ENCODE measurements around the gene STK10.
"Not testable (repeated sequence)": the region's sequence is repeated elsewhere in the genome, so short reads cannot be mapped to it uniquely, and the experiment has no call there.

STK10 gene

GRCh38 chr5:172165465-172165864, 22.6 kb downstream of the STK10 start:
- peaks cover 44% of the 10 kb centered on the region for H3K4me1 Mint-ChIP-seq
- H3K36me3 Mint-ChIP-seq: peaks cover 10% of the 10 kb centered on the region
- DNase-seq (ENCODE audit: low spot score in 2 of 2) (no peak), ATAC-seq (ENCODE audit: low read depth) (peak; percentile 60)
- H3K9me3 Mint-ChIP-seq: no peaks in the 10 kb centered on the region
- peak overlapping the region; percentile 67 for H3K27ac Mint-ChIP-seq
- no peak overlapping the region for H3K4me3 Mint-ChIP-seq
- no peaks in the 10 kb centered on the region for H3K27me3 Mint-ChIP-seq

GRCh38 chr5:172164769-172165212, 23.2 kb downstream of the STK10 start:
- no peaks in the 10 kb centered on the region for H3K9me3 Mint-ChIP-seq
- DNase-seq (ENCODE audit: low spot score in 2 of 2) (no peak), ATAC-seq (ENCODE audit: low read depth) (no peak)
- peaks cover 10% of the 10 kb centered on the region for H3K36me3 Mint-ChIP-seq
- peak overlapping the region; percentile 67 for H3K27ac Mint-ChIP-seq
- peaks cover 45% of the 10 kb centered on the region for H3K4me1 Mint-ChIP-seq
- H3K27me3 Mint-ChIP-seq: no peaks in the 10 kb centered on the region
- H3K4me3 Mint-ChIP-seq: no peak overlapping the region

- H3K4me3 Mint-ChIP-seq: no peak overlapping the region
- H3K36me3 Mint-ChIP-seq: peaks cover 8% of the 10 kb centered on the region
- no peak for ATAC-seq (ENCODE audit: low read depth)
Measured at GRCh38 chr5:172163346-172163745, 24.7 kb downstream of the STK10 start.

DNA sequence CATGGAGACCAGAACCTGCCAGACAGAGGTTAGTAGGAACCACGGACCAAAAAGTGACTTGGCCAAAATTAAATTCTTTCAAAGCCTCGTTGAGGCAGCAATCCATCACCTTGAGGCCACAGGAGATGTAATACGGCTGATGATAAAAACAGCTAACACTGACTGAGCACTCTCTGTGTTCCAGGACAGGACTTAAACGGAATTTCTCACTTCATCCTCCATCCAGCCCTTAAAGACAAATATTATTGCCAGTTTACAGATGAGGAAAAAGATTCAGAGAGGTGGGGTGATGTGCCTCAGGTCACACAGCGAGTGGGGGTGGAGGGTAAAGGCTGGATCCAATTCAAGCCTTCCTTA, 25.1 kb downstream of the STK10 start:
- H3K4me1 Mint-ChIP-seq: peaks cover 41% of the 10 kb centered on the region
- no peaks in the 10 kb centered on the region for H3K9me3 Mint-ChIP-seq
- ATAC-seq (ENCODE audit: low read depth) (no peak), DNase-seq (ENCODE audit: low spot score in 2 of 2) (no peak)
- no peak overlapping the region for H3K4me3 Mint-ChIP-seq
- peaks cover 10% of the 10 kb centered on the region for H3K36me3 Mint-ChIP-seq
- no peak overlapping the region for H3K27ac Mint-ChIP-seq
- H3K27me3 Mint-ChIP-seq: no peaks in the 10 kb centered on the region

More at GRCh38 chr5:172163346-172163745, 24.7 kb downstream of the STK10 start:
- no peaks in the 10 kb centered on the region for H3K27me3 Mint-ChIP-seq
- H3K4me1 Mint-ChIP-seq: peaks cover 44% of the 10 kb centered on the region
- no peaks in the 10 kb centered on the region for H3K9me3 Mint-ChIP-seq
- DNase-seq (ENCODE audit: low spot score in 2 of 2): no peak
- H3K27ac Mint-ChIP-seq: no peak overlapping the region

GRCh38 chr5:172162323-172162986, 25.6 kb downstream of the STK10 start:
- ATAC-seq (ENCODE audit: low read depth): no peak
- H3K4me1 Mint-ChIP-seq: peaks cover 38% of the 10 kb centered on the region
- H3K27me3 Mint-ChIP-seq: no peaks in the 10 kb centered on the region
- no peak overlapping the region for H3K4me3 Mint-ChIP-seq
- peaks cover 11% of the 10 kb centered on the region for H3K36me3 Mint-ChIP-seq
- peak overlapping the region; percentile 17 for H3K27ac Mint-ChIP-seq
- no peaks in the 10 kb centered on the region for H3K9me3 Mint-ChIP-seq
- DNase-seq (ENCODE audit: low spot score in 2 of 2): no peak

DNA sequence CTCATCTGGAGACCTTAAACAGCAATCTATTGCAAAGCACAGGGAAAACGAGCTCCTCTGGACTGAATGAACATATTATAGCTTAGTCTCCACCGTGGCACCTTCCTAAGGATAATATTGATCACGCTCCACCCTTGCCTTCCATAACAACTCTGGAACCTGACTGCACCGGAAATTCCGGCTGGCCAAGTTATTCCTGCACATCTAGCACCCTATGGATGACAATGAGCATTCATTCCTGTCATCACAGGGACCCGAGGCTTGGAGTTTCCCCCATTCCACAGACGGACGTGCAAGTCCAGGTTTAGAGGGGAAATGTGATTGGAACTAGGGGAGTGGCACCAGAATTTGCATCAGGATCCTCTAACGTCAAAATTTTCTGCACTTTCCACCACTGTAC, 27.5 kb downstream of the STK10 start:
- Mint-ChIP-seq H3K36me3 (peaks cover 23% of the 10 kb centered on the region), H3K9me3 (no peaks in the 10 kb centered on the region), H3K4me3 (no peak overlapping the region), H3K4me1 (peaks cover 53% of the 10 kb centered on the region), H3K27ac (peak overlapping the region; percentile 24), H3K27me3 (no peaks in the 10 kb centered on the region)
- ATAC-seq (ENCODE audit: low read depth): no peak
- no peak for DNase-seq (ENCODE audit: low spot score in 2 of 2)

GRCh38 chr5:172159016-172159415, 29.0 kb downstream of the STK10 start:
- H3K27ac Mint-ChIP-seq: peak overlapping the region; percentile 64
- peaks cover 59% of the 10 kb centered on the region for H3K4me1 Mint-ChIP-seq
- DNase-seq (ENCODE audit: low spot score in 2 of 2) (no peak), ATAC-seq (ENCODE audit: low read depth) (no peak)
- peaks cover 31% of the 10 kb centered on the region for H3K36me3 Mint-ChIP-seq
- peak overlapping the region; percentile 46 for H3K4me3 Mint-ChIP-seq
- H3K9me3 Mint-ChIP-seq: no peaks in the 10 kb centered on the region
- H3K27me3 Mint-ChIP-seq: no peaks in the 10 kb centered on the region

GRCh38 chr5:172156541-172156994, 31.5 kb downstream of the STK10 start:
- Mint-ChIP-seq H3K27me3 (no peaks in the 10 kb centered on the region), H3K36me3 (peaks cover 43% of the 10 kb centered on the region), H3K9me3 (no peaks in the 10 kb centered on the region), H3K4me1 (peaks cover 63% of the 10 kb centered on the region), H3K4me3 (peak overlapping the region; percentile 47), H3K27ac (peak overlapping the region; percentile 76)
- ATAC-seq (ENCODE audit: low read depth): no peak
- no peak for DNase-seq (ENCODE audit: low spot score in 2 of 2)

DNA sequence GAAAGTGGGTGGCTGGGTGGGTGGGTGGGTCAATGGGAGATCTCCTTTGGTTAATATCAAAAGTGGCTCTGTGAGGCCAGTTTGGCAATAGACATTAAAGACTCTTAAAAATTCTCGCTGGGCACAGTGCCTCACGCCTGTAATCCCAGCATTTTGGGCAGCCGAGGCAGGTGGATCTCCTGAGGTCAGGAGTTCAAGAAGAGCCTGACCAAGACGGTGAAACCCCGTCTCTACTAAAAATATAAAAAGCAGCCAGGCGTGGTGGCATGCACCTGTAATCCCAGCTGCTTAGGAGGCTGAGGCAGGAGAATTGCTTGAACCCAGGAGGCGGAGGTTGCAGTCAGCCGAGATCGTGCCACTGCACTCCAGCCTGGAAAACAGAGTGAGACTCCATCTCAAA, 32.9 kb downstream of the STK10 start:
- DNase-seq (ENCODE audit: low spot score in 2 of 2); H3K4me3 Mint-ChIP-seq; ATAC-seq (ENCODE audit: low read depth); H3K9me3 Mint-ChIP-seq; H3K27me3 Mint-ChIP-seq: not testable (repeated sequence)
- H3K27ac Mint-ChIP-seq: peak overlapping the region; percentile 64
- peaks cover 60% of the 10 kb centered on the region for H3K4me1 Mint-ChIP-seq
- H3K36me3 Mint-ChIP-seq: peaks cover 42% of the 10 kb centered on the region

- Mint-ChIP-seq H3K9me3 (no peaks in the 10 kb centered on the region), H3K27me3 (no peaks in the 10 kb centered on the region), H3K36me3 (peaks cover 40% of the 10 kb centered on the region), H3K4me1 (peaks cover 51% of the 10 kb centered on the region), H3K4me3 (no peak overlapping the region), H3K27ac (peak overlapping the region; percentile 64)
- ATAC-seq (ENCODE audit: low read depth) (no peak), DNase-seq (ENCODE audit: low spot score in 2 of 2) (no peak)
Measured at GRCh38 chr5:172153695-172154094, 34.3 kb downstream of the STK10 start.

DNA sequence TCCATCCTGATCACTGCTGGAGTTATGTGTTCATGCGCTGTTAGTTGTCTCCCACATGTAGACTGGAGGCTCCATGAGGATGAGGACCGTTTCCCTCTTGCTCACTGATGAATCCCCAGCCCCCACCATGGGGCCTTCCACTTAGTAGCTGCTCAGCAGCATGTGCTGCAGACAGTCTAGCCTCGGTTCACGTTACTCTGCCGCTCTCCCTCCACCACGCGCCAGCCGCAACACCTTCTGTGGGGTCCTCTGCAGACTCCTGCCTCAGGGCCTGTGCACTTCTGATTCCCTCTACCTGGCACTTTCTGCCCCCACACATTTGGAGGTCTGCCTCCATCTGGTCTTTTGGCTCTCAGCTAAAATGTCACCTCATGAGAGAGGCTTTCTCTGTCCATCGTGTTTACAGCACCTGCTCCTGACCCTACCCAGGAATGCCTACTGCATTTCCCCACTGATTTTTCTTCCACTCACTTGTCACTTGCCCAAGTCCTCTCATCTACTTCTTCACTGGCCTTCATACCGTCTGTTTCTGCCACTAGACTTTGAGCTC, 36.3 kb downstream of the STK10 start:
- peaks cover 47% of the 10 kb centered on the region for H3K4me1 Mint-ChIP-seq
- peak overlapping the region; percentile 76 for H3K27ac Mint-ChIP-seq
- H3K27me3 Mint-ChIP-seq: no peaks in the 10 kb centered on the region

DNA sequence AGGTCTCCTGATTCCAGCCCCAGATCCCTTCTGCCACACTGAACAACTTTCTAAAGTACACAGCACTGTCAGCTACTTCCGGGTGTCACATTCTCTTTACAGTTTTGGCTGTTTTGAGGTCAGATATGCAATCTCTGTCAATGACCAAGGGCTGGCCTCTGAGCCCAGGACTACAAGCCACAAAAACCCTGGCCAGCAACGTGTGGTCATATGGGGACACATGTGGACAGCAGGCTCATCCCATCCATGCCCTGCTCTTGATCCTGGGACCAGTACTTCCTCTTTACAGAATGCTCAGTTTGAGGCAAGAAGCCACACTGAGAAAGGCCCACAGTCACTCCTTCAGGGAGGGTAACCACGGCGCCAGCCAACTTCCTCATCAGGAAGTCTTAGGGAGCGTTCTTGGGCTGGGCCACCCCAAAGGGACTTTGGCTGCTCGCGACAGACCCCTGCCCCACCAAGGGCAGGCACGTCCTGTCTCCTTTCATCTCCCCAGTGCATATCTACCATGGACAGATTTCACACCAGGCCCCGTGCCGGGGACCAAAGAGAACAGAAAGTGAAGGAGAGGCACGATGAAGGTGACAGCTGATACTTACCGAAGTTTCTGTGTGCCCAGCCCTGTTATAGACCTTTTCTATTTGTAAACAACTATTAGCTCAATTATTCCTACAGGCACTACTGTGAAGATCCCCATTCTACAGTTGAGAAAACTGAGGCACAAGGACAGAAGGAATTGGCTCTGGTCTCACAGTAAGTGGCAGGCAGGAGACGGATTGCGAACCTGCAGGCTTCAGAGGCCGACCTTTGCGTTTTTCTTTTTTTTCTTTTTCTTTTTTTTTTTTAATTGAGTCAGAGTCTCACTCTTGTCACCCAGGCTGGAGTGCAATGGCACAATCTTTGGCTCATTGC, 37.3 kb downstream of the STK10 start:
- H3K4me3 Mint-ChIP-seq: peak overlapping the region; percentile 30
- no peaks in the 10 kb centered on the region for H3K9me3 Mint-ChIP-seq
- peaks cover 44% of the 10 kb centered on the region for H3K4me1 Mint-ChIP-seq
- H3K36me3 Mint-ChIP-seq: peaks cover 28% of the 10 kb centered on the region
- DNase-seq (ENCODE audit: low spot score in 2 of 2): peak; percentile 13 to 23
- H3K27ac Mint-ChIP-seq: peak overlapping the region; percentile 76
- peak; percentile 80 for ATAC-seq (ENCODE audit: low read depth)
- no peaks in the 10 kb centered on the region for H3K27me3 Mint-ChIP-seq

More for the DNA sequence above, 36.3 kb downstream of the STK10 start:
- ATAC-seq (ENCODE audit: low read depth): no peak
- Mint-ChIP-seq H3K36me3 (peaks cover 36% of the 10 kb centered on the region), H3K9me3 (no peaks in the 10 kb centered on the region), H3K4me3 (no peak overlapping the region)
- no peak for DNase-seq (ENCODE audit: low spot score in 2 of 2)

GRCh38 chr5:172149481-172149880, 38.5 kb downstream of the STK10 start:
- not testable (repeated sequence) for H3K4me3 Mint-ChIP-seq; H3K9me3 Mint-ChIP-seq; ATAC-seq (ENCODE audit: low read depth); DNase-seq (ENCODE audit: low spot score in 2 of 2); H3K27ac Mint-ChIP-seq; H3K27me3 Mint-ChIP-seq
- Mint-ChIP-seq H3K4me1 (peaks cover 45% of the 10 kb centered on the region), H3K36me3 (peaks cover 24% of the 10 kb centered on the region)

DNA sequence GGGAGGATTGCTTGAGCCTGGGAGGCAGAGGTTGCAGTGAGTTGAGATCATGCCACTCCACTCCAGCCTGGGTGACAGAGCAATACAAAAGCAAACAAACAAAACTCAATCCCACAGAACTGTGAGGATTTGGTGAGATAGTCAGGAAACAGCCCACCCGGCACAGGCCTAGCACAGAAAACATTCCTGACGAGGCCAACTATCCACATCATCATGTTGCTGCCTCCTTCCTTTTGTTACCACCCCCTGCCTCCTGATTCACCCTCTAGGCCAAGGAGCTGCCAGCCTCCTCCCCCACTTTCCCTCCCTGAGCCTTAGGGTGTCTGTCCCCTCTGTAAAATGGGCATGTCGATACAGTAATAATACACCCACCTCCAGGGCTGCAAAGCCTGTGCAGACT, 39.0 kb downstream of the STK10 start:
- Mint-ChIP-seq H3K27ac (no peak overlapping the region), H3K9me3 (no peaks in the 10 kb centered on the region), H3K4me1 (peaks cover 46% of the 10 kb centered on the region), H3K27me3 (no peaks in the 10 kb centered on the region), H3K4me3 (no peak overlapping the region), H3K36me3 (peaks cover 21% of the 10 kb centered on the region)
- ATAC-seq (ENCODE audit: low read depth) (no peak), DNase-seq (ENCODE audit: low spot score in 2 of 2) (no peak)
